Inferior parietal cortex (tissue), 1 donor: ENCODE results near the gene NRCAM.

ENCODE experiments used
- DNase-seq: peaks from one replicate; pipeline ENCODE4 v3.0.0-alpha.2; 2016; ENCODE audit errors: extremely low spot score

The NRCAM gene

GRCh38 chr7:108459922-108460551, 3.8 kb upstream of the NRCAM start:
- no peak for DNase-seq

DNA sequence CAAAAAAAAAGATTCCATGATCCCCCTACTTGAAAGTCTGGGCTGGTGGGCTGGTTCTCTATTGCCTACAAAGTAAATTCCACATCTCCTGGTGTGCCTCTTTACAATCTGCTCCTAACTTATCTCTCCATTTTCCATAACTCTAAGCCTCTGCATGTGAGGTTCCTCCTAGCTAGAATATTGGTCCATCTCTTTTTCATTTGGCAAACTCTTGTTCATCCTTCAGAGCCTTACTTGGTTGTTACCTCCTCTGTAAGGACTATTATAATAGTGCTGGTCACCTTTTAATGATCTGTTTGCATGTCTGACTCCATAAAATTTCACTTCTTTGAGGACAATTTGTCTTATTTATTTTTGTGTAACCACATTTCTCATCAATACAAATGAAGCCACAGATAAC, 1.6 kb upstream of the NRCAM start:
- no peak for DNase-seq

DNA sequence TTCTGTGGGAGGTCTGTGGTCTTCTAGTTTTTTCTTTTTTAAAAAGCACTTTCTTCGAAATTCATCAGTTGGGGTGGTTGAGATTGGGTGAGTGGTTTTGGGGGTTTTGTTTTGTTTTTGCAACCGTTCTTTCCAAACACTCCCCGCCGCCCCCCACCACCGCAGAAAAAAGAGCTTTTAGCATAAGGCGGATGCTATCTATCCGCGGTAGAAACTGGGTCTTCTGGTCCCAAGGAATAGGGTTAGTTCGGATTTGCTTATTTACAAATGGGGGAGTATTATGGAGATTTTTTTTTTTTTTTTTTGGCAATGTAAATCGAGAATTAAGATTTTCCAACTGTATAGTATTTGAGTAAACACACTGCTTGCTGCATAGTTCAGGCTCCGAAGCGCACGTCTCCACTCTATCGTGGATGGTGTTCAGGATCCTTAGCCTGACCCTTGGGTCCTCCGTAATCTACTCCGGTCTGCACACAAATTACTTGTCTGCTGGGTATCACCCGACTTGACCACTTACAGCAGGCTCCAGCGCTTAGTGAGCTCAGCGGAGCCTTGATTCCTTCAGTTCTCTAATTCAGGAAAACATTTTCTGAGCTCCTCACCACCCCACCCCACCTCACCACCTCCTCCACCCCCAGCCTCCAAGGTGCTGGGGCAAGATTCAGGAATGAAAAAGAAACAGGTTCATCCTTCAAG, 757 bp upstream of the NRCAM start:
- DNase-seq, result no peak

GRCh38 chr7:108455551-108455997, 662 bp downstream of the NRCAM start:
- no peak for DNase-seq

- no peak for DNase-seq
Measured at GRCh38 chr7:108454674-108455550, 1.3 kb downstream of the NRCAM start.

GRCh38 chr7:108454317-108454673, 1.9 kb downstream of the NRCAM start:
- no peak for DNase-seq

DNA sequence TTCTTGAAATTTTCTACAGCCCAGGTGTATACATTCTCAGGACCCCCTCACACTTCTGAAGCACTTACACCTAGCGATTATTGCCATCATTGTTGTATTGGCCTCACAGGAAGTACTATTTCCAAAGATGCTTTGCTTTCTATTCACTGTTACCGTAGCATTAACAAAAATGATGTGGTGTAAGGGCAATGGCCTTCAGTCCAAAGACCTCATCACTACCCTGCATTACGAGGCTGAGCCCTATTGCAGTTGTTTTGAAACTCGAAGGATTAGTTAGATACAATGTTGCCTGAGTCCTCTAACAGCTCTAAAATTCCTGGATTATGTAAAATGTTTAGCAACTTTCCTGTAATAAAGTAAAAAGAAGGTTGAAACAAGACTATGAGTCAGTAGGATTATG, 2.9 kb downstream of the NRCAM start:
- no peak for DNase-seq

GRCh38 chr7:108452707-108453106, 3.5 kb downstream of the NRCAM start:
- DNase-seq, result no peak

- DNase-seq, result no peak
Measured at GRCh38 chr7:108451296-108451848, 4.9 kb downstream of the NRCAM start.

DNA sequence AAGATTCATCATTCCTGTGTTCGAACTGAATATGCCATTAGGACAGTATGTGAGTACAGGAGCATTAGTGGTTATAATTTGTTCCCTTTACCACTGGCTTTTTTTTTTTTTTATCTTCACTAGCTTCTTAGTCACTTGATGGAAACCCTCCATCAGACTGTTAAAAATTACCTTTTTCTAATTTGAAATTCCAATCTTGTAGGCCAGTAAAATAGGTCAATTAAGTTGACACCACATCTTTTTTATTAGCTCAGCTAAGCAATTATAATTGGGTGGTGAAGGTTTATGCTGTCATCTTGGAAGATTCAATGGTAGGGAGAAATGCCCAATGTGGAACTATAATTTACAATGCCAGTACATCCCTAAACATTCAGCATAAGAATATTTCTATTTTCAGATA, 6.1 kb downstream of the NRCAM start:
- DNase-seq, result no peak

DNA sequence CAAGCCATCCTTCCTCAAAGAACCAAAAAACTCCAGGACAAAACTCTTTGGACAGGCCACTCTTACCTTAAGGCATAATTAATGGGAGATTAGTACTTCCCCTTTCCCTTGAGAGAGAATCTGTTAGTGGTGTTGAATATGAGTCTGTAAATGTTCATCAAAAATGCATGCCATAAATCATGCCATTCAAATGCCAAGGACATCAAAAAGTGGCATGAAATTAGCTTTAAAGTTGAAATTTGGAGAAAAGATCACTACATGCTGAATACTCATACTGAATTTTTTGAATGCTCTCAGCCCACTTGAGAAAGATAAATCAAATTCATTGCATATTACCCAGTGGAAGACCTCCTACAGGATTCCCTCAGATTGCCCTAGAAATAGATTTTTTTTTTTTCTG, 6.7 kb downstream of the NRCAM start:
- no peak for DNase-seq

GRCh38 chr7:108448584-108449505, 7.4 kb downstream of the NRCAM start:
- no peak for DNase-seq

- DNase-seq, result no peak
Measured at GRCh38 chr7:108442039-108442568, 14.1 kb downstream of the NRCAM start.

- DNase-seq, result no peak
Measured at GRCh38 chr7:108441392-108441955, 14.8 kb downstream of the NRCAM start.

DNA sequence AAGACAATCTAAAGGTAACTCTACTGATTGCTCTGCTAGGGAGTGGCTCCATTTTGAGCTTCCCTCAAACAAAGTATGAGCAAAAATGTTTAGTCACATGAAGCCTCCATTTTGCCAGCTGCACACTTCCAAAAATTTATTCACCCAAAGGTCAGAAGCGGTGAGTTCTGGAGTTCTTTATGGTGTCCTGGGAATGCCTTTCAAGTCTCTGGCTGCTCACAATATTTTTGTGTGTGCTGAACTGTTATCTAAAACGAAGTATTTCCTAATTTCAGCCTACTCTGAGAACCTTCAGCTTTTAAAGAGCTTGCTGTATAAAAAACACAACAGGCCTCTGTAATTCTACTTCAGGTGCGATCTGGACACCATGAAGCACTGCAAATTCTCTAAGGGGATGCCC, 15.6 kb downstream of the NRCAM start:
- DNase-seq, result no peak

DNA sequence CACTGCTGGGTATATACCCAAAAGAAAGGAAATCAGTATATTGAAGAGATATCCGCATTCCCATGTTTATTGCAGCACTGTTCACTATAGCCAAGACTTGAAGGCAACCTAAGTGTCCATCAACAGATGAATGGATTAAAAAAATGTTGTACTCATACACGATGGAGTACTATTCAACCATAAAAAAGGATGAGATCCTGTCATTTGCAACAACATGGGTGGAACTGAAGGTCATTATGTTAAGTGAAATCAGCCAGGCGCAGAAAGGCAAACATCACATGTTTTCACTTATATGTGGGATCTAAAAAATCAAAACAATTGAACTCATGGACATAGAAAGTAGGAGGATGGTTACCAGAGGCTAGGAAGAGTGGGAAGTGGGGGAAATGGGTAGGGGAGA, 19.3 kb downstream of the NRCAM start:
- DNase-seq, result no peak

DNA sequence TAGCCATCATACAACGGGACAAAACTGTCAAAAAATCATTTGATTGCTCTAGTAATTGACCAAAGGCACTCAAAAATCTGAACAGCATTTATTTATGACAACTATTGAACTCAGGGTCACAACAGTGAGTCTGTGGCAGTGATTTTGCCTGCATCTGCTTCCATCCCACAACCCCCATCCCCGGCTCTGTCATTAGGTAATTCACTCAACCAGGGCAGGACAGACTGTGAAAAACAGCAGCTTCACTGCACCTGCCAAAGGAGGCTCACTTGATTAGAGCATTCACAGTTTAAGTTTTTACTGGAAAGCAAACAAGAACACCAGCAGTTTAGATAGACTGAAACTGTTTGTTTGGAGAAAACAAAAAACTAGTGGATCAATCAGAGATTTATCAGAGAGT, 22.2 kb downstream of the NRCAM start:
- no peak for DNase-seq

DNA sequence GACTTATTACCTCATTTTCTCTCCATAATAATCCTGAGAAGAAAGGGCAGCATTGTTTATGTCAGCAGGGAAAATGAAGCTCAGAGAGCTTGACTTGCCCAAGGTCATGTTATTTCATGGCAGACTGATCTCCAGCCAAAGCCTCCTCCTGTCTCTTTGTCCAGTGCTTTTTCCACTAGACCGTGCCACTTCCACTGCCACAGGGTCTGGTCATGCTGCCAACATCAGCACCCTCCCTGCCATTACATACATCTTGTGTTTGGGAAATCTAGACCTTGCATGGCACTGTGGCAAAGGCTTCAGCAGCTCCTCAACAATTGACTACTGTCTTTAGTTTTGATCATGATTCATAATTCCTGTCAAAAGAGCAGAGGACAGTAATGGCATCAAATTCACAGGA, 25.1 kb downstream of the NRCAM start:
- DNase-seq, result no peak

DNA sequence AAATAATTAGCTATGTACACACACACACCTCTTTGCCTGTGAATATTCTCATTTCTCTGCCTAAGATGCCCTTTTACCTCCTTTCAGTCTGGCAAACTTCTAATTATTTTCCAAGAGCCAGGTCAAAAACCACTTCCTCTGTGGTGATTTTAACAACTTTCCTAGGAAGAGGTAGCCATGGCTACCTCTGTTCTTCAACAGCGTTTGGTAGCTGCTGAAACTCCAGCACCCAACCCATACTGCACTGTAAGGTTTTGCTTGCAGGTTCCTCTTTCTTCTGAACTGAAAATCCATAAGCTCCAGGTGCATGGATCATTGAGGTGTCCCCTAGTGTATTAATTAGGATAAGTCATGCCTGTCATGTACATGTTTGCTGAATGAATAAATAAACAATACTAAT, 25.6 kb downstream of the NRCAM start:
- DNase-seq, result no peak

GRCh38 chr7:108427766-108428165, 28.5 kb downstream of the NRCAM start:
- no peak for DNase-seq
